Neural progenitor cell (in vitro differentiated cells): ENCODE measurements around the gene KNDC1. TPM values are rescaled to one million over a fixed set of nuclear protein-coding genes. Genes with fewer than 3 reads are reported as not detected.

Source experiments
- DNase-seq: peaks from one replicate; pipeline ENCODE4 v3.0.0-alpha.2; 2016; ENCODE audit warnings: low spot score
- H2AFZ ChIP-seq: fragments of 200-600 bp; sonication (generic); replicated peaks from 2 replicates; pipeline ENCODE4 v1.6.1; 2016; ENCODE audit warnings: antibody characterized with exemption
- H3F3A ChIP-seq: fragments of 200-600 bp; sonication (generic); 2 replicates; pipeline ENCODE4 v1.6.1; 2016; ENCODE audit warnings: antibody characterized with exemption, low read depth
- H3K27ac ChIP-seq: fragments of 200-600 bp; sonication (generic); 2 replicates; pipeline ENCODE4 v1.5.1; 2016; ENCODE audit warnings: mild to moderate bottlenecking
- H3K27me3 ChIP-seq: fragments of 200-600 bp; sonication (generic); 2 replicates; pipeline ENCODE4 v1.6.1; 2016; ENCODE audit warnings: mild to moderate bottlenecking, moderate library complexity
- H3K36me3 ChIP-seq: fragments of 200-600 bp; sonication (generic); 2 replicates; pipeline ENCODE4 v1.5.1; 2016
- H3K4me1 ChIP-seq: fragments of 200-600 bp; sonication (generic); 2 replicates; pipeline ENCODE4 v1.6.1; 2016; ENCODE audit warnings: mixed run types
- H3K4me2 ChIP-seq: fragments of 200-600 bp; sonication (generic); 2 replicates; pipeline ENCODE4 v1.6.1; 2016
- H3K4me3 ChIP-seq: fragments of 200-600 bp; sonication (generic); 2 replicates; pipeline ENCODE4 v1.5.1; 2016
- H3K79me2 ChIP-seq: fragments of 200-600 bp; sonication (generic); 2 replicates; pipeline ENCODE4 v1.6.1; 2016; ENCODE audit warnings: low read depth
- H3K9ac ChIP-seq: fragments of 200-600 bp; sonication (generic); 2 replicates; pipeline ENCODE4 v1.6.1; 2016
- H3K9me3 ChIP-seq: fragments of 200-600 bp; sonication (generic); 2 replicates; pipeline ENCODE4 v1.5.1; 2016; ENCODE audit warnings: low read depth
- H4K20me1 ChIP-seq: fragments of 200-600 bp; sonication (generic); 2 replicates; pipeline ENCODE4 v1.6.1; 2016; ENCODE audit warnings: low read depth
- H3K27ac Mint-ChIP-seq: 3 replicates; pipeline ENCODE4 v1.8.0; 2021; ENCODE audit warnings: mixed read lengths
- H3K27me3 Mint-ChIP-seq: 2 replicates; pipeline ENCODE4 v1.8.0; 2022; ENCODE audit warnings: low read depth, mild to moderate bottlenecking, inconsistent platforms, moderate library complexity, mixed read lengths; ENCODE audit not compliant: insufficient read depth
- H3K36me3 Mint-ChIP-seq: 3 replicates; pipeline ENCODE4 v1.8.0; 2021; ENCODE audit warnings: mixed read lengths
- H3K4me1 Mint-ChIP-seq: 3 replicates; pipeline ENCODE4 v1.8.0; 2021; ENCODE audit warnings: mixed read lengths
- H3K4me3 Mint-ChIP-seq: 3 replicates; pipeline ENCODE4 v1.8.0; 2021; ENCODE audit warnings: mild to moderate bottlenecking, moderate library complexity, mixed read lengths
- H3K9me3 Mint-ChIP-seq: 3 replicates; pipeline ENCODE4 v1.8.0; 2020; ENCODE audit warnings: mixed read lengths
- EZH2 ChIP-seq: fragments of 200-600 bp; sonication (generic); IDR thresholded peaks from 2 replicates; pipeline ENCODE4 v1.6.1; 2017; ENCODE audit warnings: antibody characterized with exemption, mild to moderate bottlenecking, moderate library complexity
- EZH2phosphoT487 ChIP-seq: fragments of 200-600 bp; sonication (generic); IDR thresholded peaks from 2 replicates; pipeline ENCODE4 v1.6.1; 2017; ENCODE audit warnings: antibody characterized with exemption
- total RNA-seq: library from RNA; depleted of rRNA; stranded (reverse); fragments of >200 nt; gene quantifications from 2 replicates; pipeline ENCODE4 v1.2.3, GENCODE V29; 2015; ENCODE audit warnings: low replicate concordance
- TF ChIP-seq, protein P1 (sequence below): fragments of 200-600 bp; sonication (generic); IDR thresholded peaks from 2 replicates; pipeline ENCODE4 v1.5.1; 2017; ENCODE audit warnings: antibody characterized with exemption, mild to moderate bottlenecking

Gene KNDC1
- total RNA-seq, 1 donor from 2014 or later: 1.8 TPM

DNA sequence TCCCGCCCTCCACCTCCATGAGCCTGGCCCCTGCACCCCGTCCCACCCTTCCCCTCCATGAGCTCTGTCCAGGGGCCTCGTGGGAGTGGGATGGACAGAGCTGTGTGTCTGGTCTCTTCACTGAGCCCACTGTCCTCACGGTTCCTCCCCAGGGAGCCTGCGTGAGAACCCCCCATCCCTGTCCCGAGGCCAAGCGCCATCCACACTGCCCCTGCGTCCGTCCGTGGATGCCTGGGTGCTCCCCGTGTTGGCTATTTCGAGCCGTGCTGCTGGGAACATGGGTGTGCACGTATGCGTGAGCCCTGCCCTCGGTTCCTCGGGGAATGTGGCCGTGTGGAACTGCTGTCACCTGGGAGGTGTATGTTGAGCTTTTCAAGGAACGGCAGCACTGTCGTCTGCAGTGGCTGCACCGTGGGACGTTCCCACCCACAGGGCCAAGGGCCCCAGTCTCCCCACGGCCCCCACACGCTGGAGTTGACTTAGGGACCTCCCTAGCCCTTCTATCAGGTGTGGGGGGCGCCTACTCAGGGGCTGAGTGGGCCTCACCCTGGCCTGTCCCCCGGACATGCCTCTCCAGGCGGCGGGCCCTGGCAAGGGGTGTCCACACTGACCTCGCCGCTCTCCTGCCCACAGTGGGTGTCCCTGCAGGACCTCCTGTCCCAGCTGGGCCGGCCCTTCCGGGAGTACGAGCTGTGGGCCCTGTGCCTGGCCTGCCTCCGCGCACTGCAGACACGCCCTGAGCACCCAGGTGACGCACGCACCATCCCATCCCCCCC is 28.1 kb downstream of the KNDC1 start:
- no peaks in the 10 kb centered on the region for H3K27me3 ChIP-seq
- no peak overlapping the region for H3K27ac ChIP-seq
- Mint-ChIP-seq H3K9me3 (peaks cover 5% of the 10 kb centered on the region), H3K4me3 (no peak overlapping the region), H3K27ac (no peak overlapping the region), H3K36me3 (peaks cover 5% of the 10 kb centered on the region), H3K27me3 (no peaks in the 10 kb centered on the region), H3K4me1 (peaks cover 6% of the 10 kb centered on the region)
- no peaks in the 10 kb centered on the region for H3K79me2 ChIP-seq
- no peak overlapping the region for H3K9ac ChIP-seq
- H3F3A ChIP-seq: no peaks in the 10 kb centered on the region
- no peak overlapping the region for H3K4me3 ChIP-seq
- no peaks in the 10 kb centered on the region for H3K9me3 ChIP-seq
- TF ChIP-seq EZH2phosphoT487: no peak
- TF ChIP-seq, protein P1, sequence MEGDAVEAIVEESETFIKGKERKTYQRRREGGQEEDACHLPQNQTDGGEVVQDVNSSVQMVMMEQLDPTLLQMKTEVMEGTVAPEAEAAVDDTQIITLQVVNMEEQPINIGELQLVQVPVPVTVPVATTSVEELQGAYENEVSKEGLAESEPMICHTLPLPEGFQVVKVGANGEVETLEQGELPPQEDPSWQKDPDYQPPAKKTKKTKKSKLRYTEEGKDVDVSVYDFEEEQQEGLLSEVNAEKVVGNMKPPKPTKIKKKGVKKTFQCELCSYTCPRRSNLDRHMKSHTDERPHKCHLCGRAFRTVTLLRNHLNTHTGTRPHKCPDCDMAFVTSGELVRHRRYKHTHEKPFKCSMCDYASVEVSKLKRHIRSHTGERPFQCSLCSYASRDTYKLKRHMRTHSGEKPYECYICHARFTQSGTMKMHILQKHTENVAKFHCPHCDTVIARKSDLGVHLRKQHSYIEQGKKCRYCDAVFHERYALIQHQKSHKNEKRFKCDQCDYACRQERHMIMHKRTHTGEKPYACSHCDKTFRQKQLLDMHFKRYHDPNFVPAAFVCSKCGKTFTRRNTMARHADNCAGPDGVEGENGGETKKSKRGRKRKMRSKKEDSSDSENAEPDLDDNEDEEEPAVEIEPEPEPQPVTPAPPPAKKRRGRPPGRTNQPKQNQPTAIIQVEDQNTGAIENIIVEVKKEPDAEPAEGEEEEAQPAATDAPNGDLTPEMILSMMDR: no peak
- no peak for TF ChIP-seq EZH2
- no peak for DNase-seq
- H3K4me1 ChIP-seq: peaks cover 7% of the 10 kb centered on the region
- no peaks in the 10 kb centered on the region for H4K20me1 ChIP-seq
- no peak overlapping the region for H2AFZ ChIP-seq
- no peaks in the 10 kb centered on the region for H3K36me3 ChIP-seq
- H3K4me2 ChIP-seq: no peak overlapping the region

DNA sequence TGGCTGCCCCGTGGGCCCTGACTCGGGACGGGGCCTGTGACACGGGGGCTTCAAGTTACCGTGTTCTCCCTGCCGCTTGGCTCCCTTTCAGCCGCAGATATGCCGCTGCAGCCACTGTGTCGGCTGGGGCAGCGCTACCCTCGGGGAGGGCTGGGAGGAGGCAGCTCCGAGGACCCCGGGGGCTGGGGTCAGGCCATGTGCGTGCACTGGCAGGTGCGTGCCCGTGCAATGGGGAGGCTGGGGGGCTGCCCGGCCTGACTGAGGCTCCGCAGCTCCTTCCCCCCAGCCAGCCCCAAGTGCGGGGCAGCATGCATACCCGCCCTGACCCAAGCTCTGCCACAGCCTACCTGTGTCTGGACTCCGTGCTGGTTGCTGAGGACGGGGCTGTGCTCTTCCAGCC is 29.2 kb downstream of the KNDC1 start:
- H3K79me2 ChIP-seq: no peaks in the 10 kb centered on the region

DNA sequence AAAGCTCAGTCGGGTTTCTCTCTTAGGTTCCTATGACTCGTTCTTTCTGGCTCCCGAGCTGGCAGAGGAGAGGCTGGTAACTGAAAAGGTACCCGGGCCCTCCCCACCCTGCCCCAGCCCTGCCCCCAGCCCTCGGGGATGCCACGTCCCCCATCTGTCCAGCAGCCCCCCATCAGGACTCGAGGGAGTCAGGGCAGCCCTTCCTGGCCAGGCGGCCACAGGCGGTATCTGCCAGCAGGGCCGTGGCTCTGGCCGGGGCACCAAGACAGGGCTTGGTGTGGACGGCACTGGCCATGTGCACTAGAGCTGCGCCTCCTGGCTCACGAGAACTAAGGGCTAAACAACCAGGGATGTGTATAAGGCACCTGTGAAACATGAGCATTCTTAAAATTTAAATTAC is 29.7 kb downstream of the KNDC1 start:
- Mint-ChIP-seq H3K36me3 (peaks cover under 1% of the 10 kb centered on the region), H3K9me3 (peaks cover 8% of the 10 kb centered on the region), H3K27ac (no peak overlapping the region), H3K27me3 (peaks cover 6% of the 10 kb centered on the region), H3K4me1 (peaks cover 6% of the 10 kb centered on the region), H3K4me3 (no peak overlapping the region)
- Histone ChIP-seq H3K36me3 (no peaks in the 10 kb centered on the region), H3K4me3 (no peak overlapping the region), H3K4me1 (peaks cover 7% of the 10 kb centered on the region), H3K79me2 (no peaks in the 10 kb centered on the region), H3K9ac (no peak overlapping the region), H3K27me3 (no peaks in the 10 kb centered on the region), H3F3A (no peaks in the 10 kb centered on the region), H3K27ac (no peak overlapping the region), H3K9me3 (no peaks in the 10 kb centered on the region), H4K20me1 (no peaks in the 10 kb centered on the region), H3K4me2 (no peak overlapping the region), H2AFZ (no peak overlapping the region)
- TF ChIP-seq EZH2 (no peak), EZH2phosphoT487 (no peak)
- TF ChIP-seq, protein P1: no peak
- no peak for DNase-seq

More for the DNA sequence above, 29.2 kb downstream of the KNDC1 start:
- no peak for DNase-seq
- Histone ChIP-seq H3F3A (no peaks in the 10 kb centered on the region), H2AFZ (no peak overlapping the region), H3K9ac (no peak overlapping the region), H3K4me2 (no peak overlapping the region), H4K20me1 (no peaks in the 10 kb centered on the region), H3K36me3 (no peaks in the 10 kb centered on the region), H3K4me1 (peaks cover 7% of the 10 kb centered on the region), H3K27ac (no peak overlapping the region), H3K4me3 (no peak overlapping the region), H3K9me3 (no peaks in the 10 kb centered on the region), H3K27me3 (no peaks in the 10 kb centered on the region)
- Mint-ChIP-seq H3K27me3 (peaks cover 2% of the 10 kb centered on the region), H3K27ac (no peak overlapping the region), H3K4me1 (peaks cover 6% of the 10 kb centered on the region), H3K4me3 (no peak overlapping the region), H3K36me3 (peaks cover 2% of the 10 kb centered on the region), H3K9me3 (peaks cover 8% of the 10 kb centered on the region)
- no peak for TF ChIP-seq EZH2phosphoT487
- TF ChIP-seq, protein P1: no peak
- TF ChIP-seq EZH2: no peak
